NCI-H1436 treated with DMSO at 0.1 percent for 48 hours (cell line): ENCODE data around the gene UPK3BL2.
"Not testable (repeated sequence)": the region's sequence is repeated elsewhere in the genome, so short reads cannot be mapped to it uniquely, and the experiment has no call there.

ENCODE experiments used
- DNase-seq: peaks from one replicate; lab custom pipeline; 2025; lab: John Stamatoyannopoulos, UW

UPK3BL2 gene

DNA sequence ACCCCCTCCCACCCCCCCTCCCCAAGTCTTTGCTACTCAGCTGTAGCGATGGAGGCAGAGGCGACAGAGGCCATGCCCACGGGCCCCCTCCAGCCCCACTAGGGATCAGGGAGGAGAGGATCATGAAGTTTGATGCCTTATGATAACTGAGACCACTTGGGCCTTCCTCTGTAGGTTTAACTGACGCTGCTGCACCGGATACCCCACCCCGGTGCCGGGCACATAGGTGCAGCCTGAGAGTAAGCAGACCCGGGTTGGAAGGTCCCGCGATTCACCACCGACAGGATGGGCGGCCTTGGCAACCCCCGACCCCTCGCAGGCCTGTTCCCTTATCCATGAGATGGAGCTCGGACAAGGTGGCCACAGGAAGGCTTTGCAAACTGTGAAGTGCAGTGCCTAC is 49.5 kb downstream of the UPK3BL2 start:
- not testable (repeated sequence) for DNase-seq

DNA sequence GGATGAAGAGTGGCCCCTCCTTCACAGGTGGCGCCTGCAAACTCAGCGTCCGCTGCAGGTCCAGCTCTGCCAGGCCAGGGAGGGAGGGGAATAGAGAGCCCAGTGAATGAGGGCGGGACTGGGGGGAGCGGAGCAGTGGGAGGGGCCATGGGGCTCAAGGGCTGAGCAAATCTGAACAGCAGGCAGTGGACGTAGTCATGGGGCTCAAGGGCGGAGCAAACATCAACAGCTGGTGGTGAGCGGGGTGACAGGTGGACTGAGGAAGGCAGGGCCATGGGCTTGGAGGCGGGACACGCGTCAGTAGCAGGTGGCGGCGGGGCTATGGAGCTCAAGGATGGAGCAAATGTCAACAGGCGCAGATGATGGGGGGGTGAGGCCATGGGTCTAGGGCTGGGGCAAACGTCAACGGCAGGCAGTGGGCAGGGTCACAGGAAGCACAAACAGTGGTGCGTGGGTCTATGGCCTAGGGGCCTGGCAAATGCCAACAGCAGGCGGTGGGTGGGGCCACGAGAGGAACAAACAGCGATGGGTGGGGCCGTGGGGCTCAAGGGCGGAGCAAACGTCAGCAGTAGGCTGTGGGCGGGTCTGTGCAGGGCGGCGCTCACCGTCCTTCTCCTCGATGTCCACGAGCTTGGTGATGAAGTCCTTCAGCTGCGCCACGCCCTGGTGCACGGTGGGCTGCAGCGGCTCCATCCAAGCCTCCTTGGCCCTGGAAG is 50.1 kb downstream of the UPK3BL2 start:
- not testable (repeated sequence) for DNase-seq

DNA sequence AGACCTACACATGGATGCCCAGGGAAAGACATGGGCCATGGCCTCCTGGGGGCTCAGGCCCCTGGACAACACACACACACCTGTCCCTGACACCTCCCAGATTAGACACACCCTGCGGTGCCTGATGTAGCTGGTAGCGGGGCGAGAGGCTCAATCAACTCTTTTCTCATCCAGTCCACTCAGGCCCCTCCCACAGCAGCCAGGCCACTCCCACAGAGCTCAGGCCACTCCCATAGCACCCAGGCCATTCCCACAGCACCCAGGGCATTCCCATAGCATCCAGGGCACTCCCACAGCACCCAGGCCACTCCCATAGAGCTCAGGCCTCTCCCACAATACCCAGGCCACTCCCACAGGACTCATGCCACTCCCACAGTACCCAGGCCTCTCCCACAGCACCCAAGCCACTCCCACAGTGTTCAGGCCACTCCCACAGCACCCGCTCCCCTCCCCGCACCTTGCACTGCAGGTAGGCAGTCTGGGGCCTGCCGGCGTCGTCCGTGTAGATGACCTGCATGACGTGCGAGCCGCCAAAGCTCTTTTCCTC is 52.9 kb downstream of the UPK3BL2 start:
- not testable (repeated sequence) for DNase-seq
